ENCODE measurements around the gene NUCB1. TPM values are rescaled to one million over a fixed set of nuclear protein-coding genes. Genes with fewer than 3 reads are reported as not detected.
A peak's percentile ranks its signal among the peaks of the same experiment; 100 is the strongest.

NUCB1 gene
- total and polyA plus RNA-seq, 9 of the 15 experiments (the other 6 are each of a cell fraction or from before 2014, with no cell fraction given): 3.1 to 153 (median 71.7) TPM

DNA sequence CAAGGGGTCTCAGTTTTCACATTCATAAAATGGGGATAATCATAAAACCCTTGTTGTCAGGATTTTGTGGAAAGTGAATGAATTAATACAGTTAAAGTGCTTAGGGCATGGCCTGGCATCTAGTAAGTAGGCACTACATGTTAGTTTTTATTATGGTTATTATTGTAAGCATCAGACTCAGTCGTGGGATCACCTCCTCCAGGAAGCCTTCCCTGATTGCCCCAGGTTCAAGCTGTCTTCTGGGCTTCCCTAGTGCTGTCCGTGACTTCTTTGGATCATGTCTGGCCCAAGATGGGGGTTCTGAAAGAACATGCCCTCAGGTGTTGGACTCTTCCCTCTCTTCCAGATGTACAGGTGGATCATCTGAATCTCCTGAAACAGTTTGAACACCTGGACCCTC is 10.7 kb downstream of the NUCB1 start (continued):
- TF ChIP-seq HDAC2 (IDR thresholded peaks at IDR 0.05): no peak
- TF ChIP-seq KDM1A (IDR thresholded peaks at IDR 0.05): peak; percentile 56 to 59
- peak; percentile 91 for TF ChIP-seq BCOR (IDR thresholded peaks at IDR 0.05)
- TF ChIP-seq SIN3B (IDR thresholded peaks at IDR 0.05; ENCODE audit: low read depth): no peak
- TF ChIP-seq TRIM24 (IDR thresholded peaks at IDR 0.05): no peak
- TF ChIP-seq ADNP (tag; IDR thresholded peaks at IDR 0.05): peak; percentile 54; the same call in 1 of the 2 replicates
- TF ChIP-seq, protein P1, sequence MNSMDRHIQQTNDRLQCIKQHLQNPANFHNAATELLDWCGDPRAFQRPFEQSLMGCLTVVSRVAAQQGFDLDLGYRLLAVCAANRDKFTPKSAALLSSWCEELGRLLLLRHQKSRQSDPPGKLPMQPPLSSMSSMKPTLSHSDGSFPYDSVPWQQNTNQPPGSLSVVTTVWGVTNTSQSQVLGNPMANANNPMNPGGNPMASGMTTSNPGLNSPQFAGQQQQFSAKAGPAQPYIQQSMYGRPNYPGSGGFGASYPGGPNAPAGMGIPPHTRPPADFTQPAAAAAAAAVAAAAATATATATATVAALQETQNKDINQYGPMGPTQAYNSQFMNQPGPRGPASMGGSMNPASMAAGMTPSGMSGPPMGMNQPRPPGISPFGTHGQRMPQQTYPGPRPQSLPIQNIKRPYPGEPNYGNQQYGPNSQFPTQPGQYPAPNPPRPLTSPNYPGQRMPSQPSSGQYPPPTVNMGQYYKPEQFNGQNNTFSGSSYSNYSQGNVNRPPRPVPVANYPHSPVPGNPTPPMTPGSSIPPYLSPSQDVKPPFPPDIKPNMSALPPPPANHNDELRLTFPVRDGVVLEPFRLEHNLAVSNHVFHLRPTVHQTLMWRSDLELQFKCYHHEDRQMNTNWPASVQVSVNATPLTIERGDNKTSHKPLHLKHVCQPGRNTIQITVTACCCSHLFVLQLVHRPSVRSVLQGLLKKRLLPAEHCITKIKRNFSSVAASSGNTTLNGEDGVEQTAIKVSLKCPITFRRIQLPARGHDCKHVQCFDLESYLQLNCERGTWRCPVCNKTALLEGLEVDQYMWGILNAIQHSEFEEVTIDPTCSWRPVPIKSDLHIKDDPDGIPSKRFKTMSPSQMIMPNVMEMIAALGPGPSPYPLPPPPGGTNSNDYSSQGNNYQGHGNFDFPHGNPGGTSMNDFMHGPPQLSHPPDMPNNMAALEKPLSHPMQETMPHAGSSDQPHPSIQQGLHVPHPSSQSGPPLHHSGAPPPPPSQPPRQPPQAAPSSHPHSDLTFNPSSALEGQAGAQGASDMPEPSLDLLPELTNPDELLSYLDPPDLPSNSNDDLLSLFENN (IDR thresholded peaks at IDR 0.05; ENCODE audit: low read depth in 2 of 2, low read length in 2 of 2): no peak
- no peak for TF ChIP-seq ZNF77 (CRISPR knock-in tag; IDR thresholded peaks at IDR 0.05)
- TF ChIP-seq SP1 (CRISPR knock-in tag; IDR thresholded peaks at IDR 0.05): no peak
- peak; percentile 97 for TF ChIP-seq RBM25 (IDR thresholded peaks at IDR 0.05; ENCODE audit: low read depth, low read length, severe bottlenecking)
- TF ChIP-seq, protein P2, sequence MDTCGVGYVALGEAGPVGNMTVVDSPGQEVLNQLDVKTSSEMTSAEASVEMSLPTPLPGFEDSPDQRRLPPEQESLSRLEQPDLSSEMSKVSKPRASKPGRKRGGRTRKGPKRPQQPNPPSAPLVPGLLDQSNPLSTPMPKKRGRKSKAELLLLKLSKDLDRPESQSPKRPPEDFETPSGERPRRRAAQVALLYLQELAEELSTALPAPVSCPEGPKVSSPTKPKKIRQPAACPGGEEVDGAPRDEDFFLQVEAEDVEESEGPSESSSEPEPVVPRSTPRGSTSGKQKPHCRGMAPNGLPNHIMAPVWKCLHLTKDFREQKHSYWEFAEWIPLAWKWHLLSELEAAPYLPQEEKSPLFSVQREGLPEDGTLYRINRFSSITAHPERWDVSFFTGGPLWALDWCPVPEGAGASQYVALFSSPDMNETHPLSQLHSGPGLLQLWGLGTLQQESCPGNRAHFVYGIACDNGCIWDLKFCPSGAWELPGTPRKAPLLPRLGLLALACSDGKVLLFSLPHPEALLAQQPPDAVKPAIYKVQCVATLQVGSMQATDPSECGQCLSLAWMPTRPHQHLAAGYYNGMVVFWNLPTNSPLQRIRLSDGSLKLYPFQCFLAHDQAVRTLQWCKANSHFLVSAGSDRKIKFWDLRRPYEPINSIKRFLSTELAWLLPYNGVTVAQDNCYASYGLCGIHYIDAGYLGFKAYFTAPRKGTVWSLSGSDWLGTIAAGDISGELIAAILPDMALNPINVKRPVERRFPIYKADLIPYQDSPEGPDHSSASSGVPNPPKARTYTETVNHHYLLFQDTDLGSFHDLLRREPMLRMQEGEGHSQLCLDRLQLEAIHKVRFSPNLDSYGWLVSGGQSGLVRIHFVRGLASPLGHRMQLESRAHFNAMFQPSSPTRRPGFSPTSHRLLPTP (IDR thresholded peaks at IDR 0.05; ENCODE audit: borderline replicate concordance, extremely low read depth, insufficient read length): peak; percentile 59
- no peak for TF ChIP-seq TCF3 (CRISPR knock-in tag; IDR thresholded peaks at IDR 0.05)
